GM23338 (cell line): Measurements from ENCODE around the gene TCEAL6. TPM values are rescaled to one million over a fixed set of nuclear protein-coding genes. Genes with fewer than 3 reads are reported as not detected.
"Not testable (repeated sequence)": the region's sequence is repeated elsewhere in the genome, so short reads cannot be mapped to it uniquely, and the experiment has no call there.

ENCODE experiments used
- ATAC-seq: fragments of 200-7000 bp; cut with Tn5 transposase; 3 replicates; pipeline ENCODE4 v1.9.1; 2020
- DNase-seq: peaks from one replicate; pipeline ENCODE4 v3.0.0-alpha.2; 2015; ENCODE audit warnings: low spot score
- H2AFZ ChIP-seq: fragments of 200-600 bp; sonication (generic); 2 replicates; pipeline ENCODE4 v1.8.0; 2016; ENCODE audit warnings: antibody characterized with exemption, mild to moderate bottlenecking, moderate library complexity
- H3F3A ChIP-seq: fragments of 200-600 bp; sonication (generic); replicated peaks from 2 replicates; pipeline ENCODE4 v1.8.0; 2017; ENCODE audit warnings: antibody characterized with exemption, mixed run types, low read depth
- H3K27ac ChIP-seq: fragments of 200-600 bp; sonication (generic); 2 replicates; pipeline ENCODE4 v1.6.1; 2016; ENCODE audit warnings: low read depth
- H3K27me3 ChIP-seq: fragments of 200-600 bp; sonication (generic); 2 replicates; pipeline ENCODE4 v1.8.0; 2016; ENCODE audit warnings: mild to moderate bottlenecking, mixed run types, moderate library complexity; ENCODE audit not compliant: insufficient read depth
- H3K36me3 ChIP-seq: fragments of 200-600 bp; sonication (generic); 2 replicates; pipeline ENCODE4 v1.8.0; 2016; ENCODE audit warnings: mild to moderate bottlenecking; ENCODE audit not compliant: insufficient read depth
- H3K4me1 ChIP-seq: fragments of 200-600 bp; sonication (generic); 2 replicates; pipeline ENCODE4 v1.8.0; 2016; ENCODE audit warnings: mild to moderate bottlenecking, moderate library complexity; ENCODE audit not compliant: insufficient read depth
- H3K4me2 ChIP-seq: fragments of 200-600 bp; sonication (generic); 2 replicates; pipeline ENCODE4 v1.7.1; 2017; ENCODE audit warnings: mixed run types
- H3K4me3 ChIP-seq: fragments of 200-600 bp; sonication (generic); 2 replicates; pipeline ENCODE4 v1.6.1; 2016; ENCODE audit warnings: mixed run types
- H3K79me2 ChIP-seq: fragments of 200-600 bp; sonication (generic); replicated peaks from 2 replicates; pipeline ENCODE4 v1.8.0; 2017; ENCODE audit warnings: mild to moderate bottlenecking; ENCODE audit not compliant: insufficient read depth
- H3K9me2 ChIP-seq: fragments of 200-600 bp; sonication (generic); 2 replicates; pipeline ENCODE4 v1.8.0; 2017; ENCODE audit not compliant: insufficient read depth
- H4K20me1 ChIP-seq: fragments of 200-600 bp; sonication (generic); replicated peaks from 2 replicates; pipeline ENCODE4 v1.8.0; 2017; ENCODE audit warnings: mild to moderate bottlenecking; ENCODE audit not compliant: insufficient read depth
- H3K27ac Mint-ChIP-seq: 2 replicates; pipeline ENCODE4 v1.8.0; 2020; ENCODE audit warnings: inconsistent platforms, mild to moderate bottlenecking, moderate library complexity, mixed read lengths
- H3K27me3 Mint-ChIP-seq: 3 replicates; pipeline ENCODE4 v1.8.0; 2022; ENCODE audit warnings: low read depth, mild to moderate bottlenecking, moderate library complexity, mixed read lengths, inconsistent platforms; ENCODE audit not compliant: insufficient read depth, poor library complexity
- H3K36me3 Mint-ChIP-seq: 3 replicates; pipeline ENCODE4 v1.8.0; 2021; ENCODE audit warnings: low read depth, mild to moderate bottlenecking, inconsistent platforms, moderate library complexity, mixed read lengths
- H3K4me1 Mint-ChIP-seq: 3 replicates; pipeline ENCODE4 v1.8.0; 2020; ENCODE audit warnings: mild to moderate bottlenecking, inconsistent platforms, mixed read lengths
- H3K4me3 Mint-ChIP-seq: 3 replicates; pipeline ENCODE4 v1.8.0; 2021; ENCODE audit warnings: moderate library complexity, mild to moderate bottlenecking, inconsistent platforms, mixed read lengths
- H3K9me3 Mint-ChIP-seq: 3 replicates; pipeline ENCODE4 v1.8.0; 2020; ENCODE audit warnings: moderate library complexity, mild to moderate bottlenecking, inconsistent platforms, mixed read lengths
- CREB1 ChIP-seq: fragments of 250-450 bp; sonication (Bioruptor Pico); IDR thresholded peaks from 2 replicates; pipeline ENCODE4 v1.5.0; 2020; ENCODE audit warnings: low read depth, mild to moderate bottlenecking, moderate library complexity
- polyA plus RNA-seq: library from polyadenylated mRNA; unstranded; fragments of >200 nt; fragmentation: Nextera tagmentation; extraction: Ambion mirVana; gene quantifications from 2 replicates; pipeline ENCODE4 v1.2.1, GENCODE V29; 2016
- total RNA-seq: library from RNA; depleted of rRNA; stranded (reverse); fragments of >200 nt; shearing (Covaris generic); gene quantifications from 2 replicates; pipeline ENCODE4 v1.2.3, GENCODE V29; 2014
- TF ChIP-seq, protein P1 (sequence below): IDR thresholded peaks from one replicate; pipeline ENCODE4 v1.6.1; 2018; ENCODE audit warnings: antibody characterized with exemption; ENCODE audit not compliant: unreplicated experiment
- TF ChIP-seq, protein P2 (sequence below), 2 experiments: fragments of 200-600 bp in 1 of 2; sonication (generic) in 1 of 2; conservative IDR thresholded peaks; 2 replicates each; pipeline versions ENCODE4 v1.5.1 to v1.6.1; 2016 to 2017; ENCODE audit warnings: antibody characterized with exemption in 2 of 2, low read depth in 2 of 2, mild to moderate bottlenecking in 2 of 2, moderate library complexity in 1 of 2

The TCEAL6 gene
- total and polyA plus RNA-seq, 2 experiments from 2014 or later = 0.24 to 1.2 TPM

DNA sequence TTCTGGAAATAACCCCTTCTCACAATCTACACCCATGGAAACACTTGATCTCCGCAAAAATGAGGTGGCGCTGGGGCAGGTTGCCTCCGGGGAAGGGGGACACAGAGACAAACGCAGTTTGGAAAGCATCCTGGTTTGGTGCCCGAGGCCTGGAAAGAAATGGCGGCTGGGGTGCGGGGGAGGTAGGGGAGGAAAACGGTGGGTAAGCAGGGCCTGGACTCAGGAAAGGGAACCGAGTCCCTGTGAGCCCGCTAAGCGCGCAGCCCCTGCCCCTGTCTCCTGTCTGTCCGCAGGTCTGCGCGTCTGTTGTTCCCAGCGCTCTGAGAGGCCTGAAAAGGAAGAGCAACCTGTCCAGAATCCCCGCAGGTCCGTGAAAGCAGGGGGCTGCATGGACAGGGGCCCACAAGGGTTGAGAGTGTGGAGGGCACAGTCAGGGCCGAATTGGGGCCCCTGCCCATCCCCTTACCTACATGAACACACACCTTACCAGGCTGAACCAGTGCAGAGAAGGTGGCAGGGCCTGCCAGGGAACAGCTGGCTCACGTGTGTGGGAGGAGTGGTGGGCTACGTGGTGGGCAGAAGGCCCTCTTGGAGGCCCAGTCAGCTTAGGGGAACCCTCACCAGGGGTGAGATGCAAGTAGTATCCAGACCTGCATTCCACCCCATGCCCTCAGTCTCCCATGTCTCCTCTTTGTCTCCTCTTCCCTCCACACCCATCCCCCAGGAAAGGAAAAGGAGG is 16.0 kb downstream of the TCEAL6 start:
- peak overlapping the region; percentile 84 for H3K4me3 Mint-ChIP-seq
- H4K20me1 ChIP-seq, H3K9me2 ChIP-seq, H3K27me3 Mint-ChIP-seq, H3K27ac Mint-ChIP-seq, H3K27ac ChIP-seq, H3K9me3 Mint-ChIP-seq, H3K79me2 ChIP-seq, H2AFZ ChIP-seq, H3K36me3 Mint-ChIP-seq, H3F3A ChIP-seq, H3K4me1 ChIP-seq, H3K36me3 ChIP-seq: not testable (repeated sequence)
- H3K27me3 ChIP-seq = peaks cover 27% of the 10 kb centered on the region
- H3K4me1 Mint-ChIP-seq = peaks cover 13% of the 10 kb centered on the region
- peak overlapping the region; percentile 62 for H3K4me3 ChIP-seq
- peak overlapping the region; percentile 71 for H3K4me2 ChIP-seq
- DNase-seq (peak; percentile 8), ATAC-seq (peak; percentile 68)

DNA sequence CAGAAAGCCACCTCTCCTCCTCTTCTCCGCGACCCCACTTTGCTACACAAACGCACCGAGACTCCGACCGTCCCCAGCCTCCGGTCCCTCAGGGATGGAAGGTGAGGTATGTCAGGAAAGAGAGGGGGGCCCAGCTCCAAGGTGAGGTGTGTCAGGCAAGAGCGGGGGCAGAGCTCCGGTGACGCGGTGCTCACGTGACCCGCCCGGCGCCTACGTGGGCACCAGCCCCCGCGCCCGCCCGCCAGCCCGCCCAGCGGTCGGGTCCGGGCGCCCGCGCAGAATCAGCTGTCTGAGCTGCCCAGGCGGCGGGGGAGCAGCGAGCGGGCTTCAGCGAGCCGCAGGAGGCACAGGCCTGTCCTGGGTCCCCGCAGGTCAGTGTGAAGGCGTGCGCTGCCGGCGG is 16.8 kb downstream of the TCEAL6 start, which contains the start of gene TCEAL2:
Gene TCEAL2 (plus strand): TSS at position 244 of the 400 bp plus-strand sequence. CDS start 1,152 bp downstream, outside the sequence.
- H3K4me3 Mint-ChIP-seq = peak within 1 kb of the TSS; percentile 84
- not testable (repeated sequence) for H3K79me2 ChIP-seq, H4K20me1 ChIP-seq, H3K36me3 ChIP-seq, H3K27ac Mint-ChIP-seq, H3F3A ChIP-seq, H3K4me1 ChIP-seq, H3K27me3 Mint-ChIP-seq, H3K9me2 ChIP-seq, H3K36me3 Mint-ChIP-seq, H3K9me3 Mint-ChIP-seq, H3K27ac ChIP-seq
- H3K4me2 ChIP-seq = peak within 1 kb of the TSS; percentile 75
- H3K4me3 ChIP-seq = peak within 1 kb of the TSS; percentile 62
- 0 out of 2 replicates have a peak within 1 kb of the TSS, but pooled peaks have one; percentile 56 for H2AFZ ChIP-seq
- peak; percentile 59 for DNase-seq
- peaks cover 13% of the 10 kb centered on the region for H3K4me1 Mint-ChIP-seq
- peaks cover 27% of the 10 kb centered on the region for H3K27me3 ChIP-seq
- peak; percentile 89 for ATAC-seq
- peak; percentile 84 for TF ChIP-seq CREB1

DNA sequence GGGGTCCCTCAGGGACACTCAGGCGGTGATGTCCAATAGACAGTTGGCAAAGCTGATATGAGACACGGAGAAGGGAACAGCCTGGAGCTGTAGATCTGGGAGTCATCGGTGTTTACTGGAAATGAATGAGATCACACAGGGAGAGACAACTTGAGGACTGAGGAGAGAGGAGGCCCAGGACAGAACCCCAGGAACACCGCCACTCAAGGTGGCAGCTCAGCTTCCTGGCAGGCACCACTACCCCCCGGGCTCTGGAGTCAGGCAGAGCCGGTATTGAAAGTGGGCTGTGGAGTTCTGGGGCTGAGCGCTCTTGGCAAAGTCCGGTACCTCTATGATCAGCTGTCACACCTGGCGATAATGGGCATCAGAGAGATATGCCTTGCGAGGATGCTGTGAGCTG is 17.3 kb downstream of the TCEAL6 start:
- peak overlapping the region; percentile 62 for H3K4me3 ChIP-seq
- not testable (repeated sequence) for H3K36me3 Mint-ChIP-seq, H3K27ac Mint-ChIP-seq, H3K27me3 Mint-ChIP-seq, DNase-seq, H4K20me1 ChIP-seq, H3K27ac ChIP-seq, H3K36me3 ChIP-seq, H3K9me2 ChIP-seq, H3F3A ChIP-seq, H3K4me1 ChIP-seq, H3K79me2 ChIP-seq, H3K9me3 Mint-ChIP-seq, ATAC-seq
- peak overlapping the region; percentile 81 for H3K4me3 Mint-ChIP-seq
- peak overlapping the region; percentile 75 for H3K4me2 ChIP-seq
- peaks cover 27% of the 10 kb centered on the region for H3K27me3 ChIP-seq
- peaks cover 13% of the 10 kb centered on the region for H3K4me1 Mint-ChIP-seq
- H2AFZ ChIP-seq = 0 out of 2 replicates have a peak overlapping the region, but pooled peaks have one; percentile 56

DNA sequence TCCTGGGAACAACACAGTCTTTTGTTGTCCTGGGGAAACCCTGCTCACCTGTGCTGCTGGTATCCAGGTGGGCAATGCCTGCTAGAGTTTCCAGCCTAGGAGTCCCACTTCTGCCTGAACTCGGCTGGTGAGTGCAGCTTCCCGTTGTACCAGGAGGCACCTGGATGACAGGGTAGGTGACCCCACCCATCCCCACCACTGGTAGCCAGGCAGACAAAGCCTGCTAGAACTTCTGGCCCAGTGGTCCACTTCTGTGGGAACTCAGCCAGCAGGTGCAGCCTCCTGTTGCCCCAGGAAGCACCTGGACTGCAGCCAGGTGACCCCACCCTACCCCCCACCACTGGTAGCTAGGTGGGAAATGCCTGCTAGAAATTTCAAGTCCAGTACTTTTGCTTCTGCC is 26.5 kb downstream of the TCEAL6 start:
- Mint-ChIP-seq H3K4me1 (no peaks in the 10 kb centered on the region), H3K9me3 (0 out of 3 replicates have a peak, but pooled peaks cover 3% of the 10 kb centered on the region), H3K27me3 (no peaks in the 10 kb centered on the region), H3K4me3 (no peak overlapping the region), H3K27ac (no peak overlapping the region), H3K36me3 (no peaks in the 10 kb centered on the region)
- Histone ChIP-seq H3K9me2 (no peaks in the 10 kb centered on the region), H3K4me2 (no peak overlapping the region), H3K4me3 (no peak overlapping the region), H2AFZ (no peak overlapping the region), H3K79me2 (no peaks in the 10 kb centered on the region), H3K27ac (no peak overlapping the region), H3K4me1 (no peaks in the 10 kb centered on the region), H3K36me3 (no peaks in the 10 kb centered on the region), H4K20me1 (no peaks in the 10 kb centered on the region), H3K27me3 (no peaks in the 10 kb centered on the region), H3F3A (no peaks in the 10 kb centered on the region)
- DNase-seq = no peak
- no peak for ATAC-seq
- TF ChIP-seq, protein P1, sequence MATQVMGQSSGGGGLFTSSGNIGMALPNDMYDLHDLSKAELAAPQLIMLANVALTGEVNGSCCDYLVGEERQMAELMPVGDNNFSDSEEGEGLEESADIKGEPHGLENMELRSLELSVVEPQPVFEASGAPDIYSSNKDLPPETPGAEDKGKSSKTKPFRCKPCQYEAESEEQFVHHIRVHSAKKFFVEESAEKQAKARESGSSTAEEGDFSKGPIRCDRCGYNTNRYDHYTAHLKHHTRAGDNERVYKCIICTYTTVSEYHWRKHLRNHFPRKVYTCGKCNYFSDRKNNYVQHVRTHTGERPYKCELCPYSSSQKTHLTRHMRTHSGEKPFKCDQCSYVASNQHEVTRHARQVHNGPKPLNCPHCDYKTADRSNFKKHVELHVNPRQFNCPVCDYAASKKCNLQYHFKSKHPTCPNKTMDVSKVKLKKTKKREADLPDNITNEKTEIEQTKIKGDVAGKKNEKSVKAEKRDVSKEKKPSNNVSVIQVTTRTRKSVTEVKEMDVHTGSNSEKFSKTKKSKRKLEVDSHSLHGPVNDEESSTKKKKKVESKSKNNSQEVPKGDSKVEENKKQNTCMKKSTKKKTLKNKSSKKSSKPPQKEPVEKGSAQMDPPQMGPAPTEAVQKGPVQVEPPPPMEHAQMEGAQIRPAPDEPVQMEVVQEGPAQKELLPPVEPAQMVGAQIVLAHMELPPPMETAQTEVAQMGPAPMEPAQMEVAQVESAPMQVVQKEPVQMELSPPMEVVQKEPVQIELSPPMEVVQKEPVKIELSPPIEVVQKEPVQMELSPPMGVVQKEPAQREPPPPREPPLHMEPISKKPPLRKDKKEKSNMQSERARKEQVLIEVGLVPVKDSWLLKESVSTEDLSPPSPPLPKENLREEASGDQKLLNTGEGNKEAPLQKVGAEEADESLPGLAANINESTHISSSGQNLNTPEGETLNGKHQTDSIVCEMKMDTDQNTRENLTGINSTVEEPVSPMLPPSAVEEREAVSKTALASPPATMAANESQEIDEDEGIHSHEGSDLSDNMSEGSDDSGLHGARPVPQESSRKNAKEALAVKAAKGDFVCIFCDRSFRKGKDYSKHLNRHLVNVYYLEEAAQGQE = no peak
- TF ChIP-seq, protein P2, sequence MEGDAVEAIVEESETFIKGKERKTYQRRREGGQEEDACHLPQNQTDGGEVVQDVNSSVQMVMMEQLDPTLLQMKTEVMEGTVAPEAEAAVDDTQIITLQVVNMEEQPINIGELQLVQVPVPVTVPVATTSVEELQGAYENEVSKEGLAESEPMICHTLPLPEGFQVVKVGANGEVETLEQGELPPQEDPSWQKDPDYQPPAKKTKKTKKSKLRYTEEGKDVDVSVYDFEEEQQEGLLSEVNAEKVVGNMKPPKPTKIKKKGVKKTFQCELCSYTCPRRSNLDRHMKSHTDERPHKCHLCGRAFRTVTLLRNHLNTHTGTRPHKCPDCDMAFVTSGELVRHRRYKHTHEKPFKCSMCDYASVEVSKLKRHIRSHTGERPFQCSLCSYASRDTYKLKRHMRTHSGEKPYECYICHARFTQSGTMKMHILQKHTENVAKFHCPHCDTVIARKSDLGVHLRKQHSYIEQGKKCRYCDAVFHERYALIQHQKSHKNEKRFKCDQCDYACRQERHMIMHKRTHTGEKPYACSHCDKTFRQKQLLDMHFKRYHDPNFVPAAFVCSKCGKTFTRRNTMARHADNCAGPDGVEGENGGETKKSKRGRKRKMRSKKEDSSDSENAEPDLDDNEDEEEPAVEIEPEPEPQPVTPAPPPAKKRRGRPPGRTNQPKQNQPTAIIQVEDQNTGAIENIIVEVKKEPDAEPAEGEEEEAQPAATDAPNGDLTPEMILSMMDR (conservative IDR thresholded peaks at IDR 0.05; ENCODE audit: low read depth in 2 of 2) = no peak
